ENCODE measurements around the gene MSI2. TPM values are rescaled to one million over a fixed set of nuclear protein-coding genes. Genes with fewer than 3 reads are reported as not detected.

MSI2 gene
- total RNA-seq, 2 donors from 2014 or later, result 30.1 to 41.1 TPM

- H3K36me3 ChIP-seq, result no peaks in the 10 kb centered on the region
- H3K9me3 ChIP-seq, result no peaks in the 10 kb centered on the region
- peaks cover 0 to 55% of the 10 kb centered on the region in 2 donors for H3K4me1 ChIP-seq
- DNase-seq (ENCODE audit: low spot score), result peak; percentile 95
- no peaks in the 10 kb centered on the region for H3K27me3 ChIP-seq
- TF ChIP-seq CTCF (IDR thresholded peaks at IDR 0.05), result no peak
- H3K4me3 ChIP-seq, result no peak overlapping the region
- H3K27ac ChIP-seq, result peak overlapping the region; percentile 64 to 67
These were observed 285.4 kb downstream of the MSI2 start for GRCh38 chr17:57541472-57542394.

GRCh38 chr17:57542510-57542909 lies 286.2 kb downstream of the MSI2 start:
- no peaks in the 10 kb centered on the region for H3K27me3 ChIP-seq
- no peak for TF ChIP-seq CTCF (IDR thresholded peaks at IDR 0.05)
- H3K4me3 ChIP-seq, result no peak overlapping the region
- H3K27ac ChIP-seq, result peak overlapping the region; percentile 64 to 67
- H3K36me3 ChIP-seq, result no peaks in the 10 kb centered on the region
- H3K4me1 ChIP-seq, result peaks cover 0 to 50% of the 10 kb centered on the region in 2 donors
- DNase-seq (ENCODE audit: low spot score), result no peak
- no peaks in the 10 kb centered on the region for H3K9me3 ChIP-seq

DNA sequence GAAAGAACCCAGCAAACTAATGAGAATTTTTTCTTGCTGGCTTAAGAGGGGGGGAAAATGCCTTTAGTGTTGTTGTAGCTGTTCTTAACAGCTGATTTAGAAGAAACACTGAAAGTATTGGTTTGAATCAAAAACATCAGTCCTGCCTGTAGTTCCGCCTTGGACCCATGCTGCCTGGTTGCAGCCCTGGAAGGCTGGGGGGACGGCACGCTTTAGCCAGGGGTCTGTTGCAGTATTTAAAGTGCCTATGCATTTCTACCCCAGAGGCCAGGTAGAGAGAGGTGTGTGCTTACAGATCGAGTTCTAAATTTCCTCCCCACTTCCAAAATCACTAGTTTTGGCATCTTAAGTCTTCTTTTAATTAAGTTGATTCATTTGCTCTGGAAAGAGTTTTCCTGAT lies 286.9 kb downstream of the MSI2 start:
- Histone ChIP-seq H3K36me3 (no peaks in the 10 kb centered on the region), H3K9me3 (no peaks in the 10 kb centered on the region), H3K27ac (no peak overlapping the region), H3K27me3 (no peaks in the 10 kb centered on the region), H3K4me1 (peaks cover 0 to 47% of the 10 kb centered on the region in 2 donors), H3K4me3 (no peak overlapping the region)
- DNase-seq (ENCODE audit: low spot score), result no peak
- TF ChIP-seq CTCF (IDR thresholded peaks at IDR 0.05), result no peak

- Histone ChIP-seq H3K4me1 (peaks cover 0 to 35% of the 10 kb centered on the region in 2 donors), H3K9me3 (no peaks in the 10 kb centered on the region), H3K27ac (no peak overlapping the region), H3K4me3 (no peak overlapping the region), H3K27me3 (no peaks in the 10 kb centered on the region), H3K36me3 (no peaks in the 10 kb centered on the region)
- TF ChIP-seq CTCF (IDR thresholded peaks at IDR 0.05), result no peak
- no peak for DNase-seq (ENCODE audit: low spot score)
These were observed 288.1 kb downstream of the MSI2 start for GRCh38 chr17:57544401-57544800.

DNA sequence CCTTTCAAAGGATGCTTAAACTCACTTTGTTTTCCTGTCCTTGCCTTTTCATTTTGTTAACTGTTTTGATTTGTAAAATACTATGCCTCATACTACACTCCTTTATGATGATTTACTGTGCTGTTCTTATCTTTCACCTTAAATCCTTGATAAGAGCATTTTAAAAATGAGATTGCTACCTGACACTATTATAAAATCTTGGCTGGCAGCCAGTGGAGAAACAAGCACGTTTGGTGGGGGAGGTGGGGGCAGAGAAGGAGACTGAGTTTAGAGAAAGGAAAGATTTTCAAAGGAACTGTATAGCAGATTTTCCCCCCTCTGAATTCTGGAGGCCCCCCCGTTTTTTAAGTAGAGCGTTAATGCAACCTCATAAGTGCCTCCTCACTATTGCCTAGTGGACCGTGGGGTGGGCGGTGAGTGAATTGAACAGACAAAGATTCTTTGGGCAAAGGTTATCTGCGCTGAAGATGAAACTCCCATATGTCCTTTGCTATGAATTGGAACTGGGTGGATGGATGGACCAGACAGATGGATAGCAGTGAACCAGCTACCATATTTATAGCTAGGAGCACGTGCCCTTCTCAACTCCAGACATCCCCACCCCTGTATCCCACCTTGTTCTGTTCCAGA lies 288.6 kb downstream of the MSI2 start:
- H3K4me1 ChIP-seq, result peaks cover 0 to 31% of the 10 kb centered on the region in 2 donors
- no peak overlapping the region for H3K27ac ChIP-seq
- no peak for TF ChIP-seq CTCF (IDR thresholded peaks at IDR 0.05)
- H3K27me3 ChIP-seq, result no peaks in the 10 kb centered on the region
- H3K4me3 ChIP-seq, result no peak overlapping the region
- no peaks in the 10 kb centered on the region for H3K36me3 ChIP-seq
- no peaks in the 10 kb centered on the region for H3K9me3 ChIP-seq
- DNase-seq (ENCODE audit: low spot score), result no peak

Data from right atrium auricular region (tissue), 2 donors.